ENCODE data around the gene MCEMP1.

GRCh38 chr19:7635670-7636069, 41.2 kb upstream of the MCEMP1 start:
- TF ChIP-seq CTCF (IDR thresholded peaks at IDR 0.05; ENCODE audit: insufficient read depth, low read depth, low read length) (no peak), EZH2 (IDR thresholded peaks at IDR 0.05; ENCODE audit: insufficient read depth, low read length) (no peak)

All from astrocyte (in vitro differentiated cells and primary cell).